Dermis lymphatic vessel endothelial cell (primary cell): Measurements from ENCODE around the gene CRACDL. TPM values are rescaled to one million over a fixed set of nuclear protein-coding genes. Genes with fewer than 3 reads are reported as not detected.

Source experiments
- total RNA-seq: library from RNA; depleted of rRNA; stranded (reverse); fragments of >200 nt; gene quantifications from 2 replicates; pipeline ENCODE4 v1.2.1, GENCODE V29; 2014

The CRACDL gene, protein sequence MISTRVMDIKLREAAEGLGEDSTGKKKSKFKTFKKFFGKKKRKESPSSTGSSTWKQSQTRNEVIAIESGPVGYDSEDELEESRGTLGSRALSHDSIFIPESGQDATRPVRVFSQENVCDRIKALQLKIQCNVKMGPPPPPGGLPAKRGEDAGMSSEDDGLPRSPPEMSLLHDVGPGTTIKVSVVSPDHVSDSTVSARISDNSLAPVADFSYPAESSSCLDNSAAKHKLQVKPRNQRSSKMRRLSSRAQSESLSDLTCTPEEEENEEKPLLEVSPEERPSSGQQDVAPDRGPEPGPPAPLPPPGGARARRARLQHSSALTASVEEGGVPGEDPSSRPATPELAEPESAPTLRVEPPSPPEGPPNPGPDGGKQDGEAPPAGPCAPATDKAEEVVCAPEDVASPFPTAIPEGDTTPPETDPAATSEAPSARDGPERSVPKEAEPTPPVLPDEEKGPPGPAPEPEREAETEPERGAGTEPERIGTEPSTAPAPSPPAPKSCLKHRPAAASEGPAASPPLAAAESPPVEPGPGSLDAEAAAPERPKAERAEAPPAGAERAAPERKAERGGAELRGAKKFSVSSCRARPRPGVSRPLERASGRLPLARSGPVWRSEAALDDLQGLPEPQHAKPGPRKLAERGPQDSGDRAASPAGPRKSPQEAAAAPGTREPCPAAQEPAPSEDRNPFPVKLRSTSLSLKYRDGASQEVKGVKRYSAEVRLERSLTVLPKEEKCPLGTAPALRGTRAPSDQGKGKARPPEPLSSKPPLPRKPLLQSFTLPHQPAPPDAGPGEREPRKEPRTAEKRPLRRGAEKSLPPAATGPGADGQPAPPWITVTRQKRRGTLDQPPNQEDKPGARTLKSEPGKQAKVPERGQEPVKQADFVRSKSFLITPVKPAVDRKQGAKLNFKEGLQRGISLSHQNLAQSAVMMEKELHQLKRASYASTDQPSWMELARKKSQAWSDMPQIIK
- total RNA-seq: 0.54 and 0.69 TPM in 2 replicates

DNA sequence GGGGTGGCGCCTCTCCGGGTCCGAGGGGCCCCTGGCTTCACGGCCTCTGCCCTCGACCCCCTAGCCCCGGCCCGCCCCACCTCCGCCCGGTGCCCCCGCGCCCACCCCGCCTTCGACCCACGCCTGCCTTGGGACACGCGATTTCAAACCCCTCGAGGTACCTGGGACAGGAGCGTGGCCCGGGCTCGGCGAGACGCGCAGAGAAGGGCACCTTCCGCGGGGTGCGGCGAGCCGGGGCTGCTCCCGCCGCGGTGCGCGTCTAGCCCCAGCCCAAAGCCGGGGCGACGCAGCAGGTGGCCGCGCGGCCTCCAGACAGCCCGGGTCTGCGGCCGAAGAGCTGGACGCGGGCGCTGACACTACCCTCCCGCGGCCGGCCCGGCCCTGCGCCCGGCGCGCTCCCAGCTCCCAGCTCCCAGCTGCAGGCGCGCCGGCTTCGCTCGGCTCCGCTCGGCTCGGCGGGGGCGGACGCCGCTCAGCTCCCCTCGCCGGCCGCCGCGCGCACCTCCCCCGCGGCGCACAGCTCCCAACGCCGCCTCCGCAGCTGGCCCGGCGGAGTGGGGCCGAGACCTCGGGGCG lies at the start of gene CRACDL:
Gene CRACDL (minus strand): TSS at position 449 of the 576 bp plus-strand sequence. CDS start 89,425 bp downstream, outside the sequence.

Other genes starting within 250 kb of the CRACDL start
- gene MGAT4A, start 205.1 kb downstream of the CRACDL start, total RNA-seq: 3.5 and 6.8 TPM in 2 replicates
- gene C2orf15, start 205.5 kb upstream of the CRACDL start, total RNA-seq: 0.11 and 0.26 TPM in 2 replicates
- 0.54 and 1.5 TPM in 2 replicates for gene TSGA10, start 218.7 kb upstream of the CRACDL start, total RNA-seq
- 4.2 and 7.5 TPM in 2 replicates for gene LIPT1, start 218.7 kb upstream of the CRACDL start, total RNA-seq
- 15.7 and 19.9 TPM in 2 replicates for gene MITD1, start 244.8 kb upstream of the CRACDL start, total RNA-seq
- 26.7 and 39.0 TPM in 2 replicates for gene MRPL30, start 245.0 kb upstream of the CRACDL start, total RNA-seq